GM18526 (cell line): ENCODE data around the gene CCNC.

ENCODE experiments used
- POLR2A ChIP-seq: IDR thresholded peaks from 3 replicates; pipeline ENCODE4 v1.6.1; 2011; ENCODE audit not compliant: insufficient read length; ENCODE audit errors: extremely low read depth

CCNC gene

DNA sequence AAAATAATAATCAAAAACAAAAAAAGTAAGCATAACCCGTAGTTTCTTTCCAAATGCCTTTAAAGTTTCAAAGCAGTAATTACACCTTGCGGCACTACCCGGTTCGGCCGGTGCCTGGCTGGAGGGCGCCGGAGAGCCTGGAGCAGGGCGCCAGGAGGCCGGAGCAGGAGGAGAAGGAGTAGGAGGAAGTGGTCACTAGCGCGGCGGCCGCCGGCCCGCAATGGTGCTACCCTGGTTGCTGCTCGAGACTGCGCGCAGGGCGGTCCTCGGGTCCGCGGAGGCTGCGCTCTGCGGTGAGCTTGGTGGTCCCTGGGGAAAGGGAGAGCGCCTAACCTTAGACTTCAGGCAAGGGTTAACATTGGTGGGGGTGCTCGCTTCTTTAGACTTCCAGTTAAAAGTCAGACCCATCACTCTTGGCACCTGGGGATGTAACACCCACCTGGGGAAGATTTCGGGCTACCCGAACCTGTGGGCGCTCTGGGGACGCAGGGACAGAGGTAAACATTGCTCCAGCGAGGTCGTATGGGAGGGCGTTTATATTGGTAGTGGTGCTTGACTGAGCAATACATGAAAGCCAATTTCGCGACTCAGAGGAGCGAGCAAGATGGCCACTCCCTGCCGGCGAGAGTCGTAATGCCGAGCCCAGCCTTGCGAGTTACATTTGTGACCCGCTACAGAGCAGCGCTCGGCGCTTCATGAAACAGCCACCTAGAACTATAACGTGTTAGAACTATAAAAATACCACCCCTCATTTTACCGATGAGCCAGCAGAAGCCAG, 47.4 kb downstream of the CCNC start:
- TF ChIP-seq POLR2A = peak; percentile 96

DNA sequence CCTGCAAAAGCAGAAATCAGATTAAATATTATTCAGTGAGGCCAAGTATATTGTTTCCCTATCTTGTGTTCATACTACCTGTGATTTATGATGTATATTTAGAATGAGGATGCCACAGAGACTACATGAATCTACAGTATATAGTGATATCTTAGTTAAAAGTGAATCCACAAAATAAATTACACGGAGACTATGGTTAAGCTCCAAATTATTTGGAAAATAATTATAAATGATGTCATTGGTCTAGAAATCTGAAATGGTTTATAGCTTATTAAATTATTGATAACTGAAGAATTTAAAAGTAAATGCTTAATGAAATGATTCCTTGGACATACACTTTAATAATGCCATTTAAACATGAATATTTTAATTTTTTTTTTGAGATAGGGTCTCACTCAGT, 49.0 kb downstream of the CCNC start:
- no peak for TF ChIP-seq POLR2A

DNA sequence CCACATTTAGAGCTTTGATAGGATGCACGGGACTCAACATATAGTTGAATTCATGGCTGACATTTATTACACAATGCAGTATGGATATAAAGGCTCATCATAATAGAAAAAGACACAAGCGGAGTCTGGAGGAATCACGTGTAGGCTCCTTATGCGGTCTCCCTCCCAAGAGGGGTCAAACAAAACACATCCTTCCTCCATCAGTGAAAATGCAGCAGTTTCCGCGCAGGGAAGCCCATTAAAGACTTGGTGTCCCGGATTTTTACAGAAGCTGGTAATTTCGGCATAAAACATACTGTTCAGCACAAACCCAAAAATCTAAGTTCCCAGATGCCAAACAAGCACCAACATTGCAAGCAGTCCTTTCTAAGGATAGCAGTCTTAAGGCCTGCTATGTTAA, 54.4 kb downstream of the CCNC start:
- no peak for TF ChIP-seq POLR2A

DNA sequence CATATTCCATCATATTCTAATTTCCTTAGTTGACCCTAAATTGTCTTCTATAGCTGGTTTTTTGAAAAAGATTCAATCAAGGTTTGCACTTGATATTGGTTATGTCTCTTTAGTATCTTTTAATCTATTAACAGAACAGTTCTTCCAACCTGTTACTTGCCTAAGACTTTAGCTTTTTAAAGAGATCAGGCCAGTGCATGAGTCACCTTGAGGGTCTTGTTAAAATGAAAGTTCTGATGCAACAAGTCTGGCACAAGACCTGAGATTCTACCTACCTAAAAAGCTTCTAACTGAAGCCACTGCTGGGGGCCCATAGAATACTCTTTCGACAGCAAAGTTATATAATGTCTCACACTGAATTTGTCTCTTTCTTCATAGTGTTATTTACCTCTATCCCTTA, 56.4 kb downstream of the CCNC start:
- TF ChIP-seq POLR2A = no peak

DNA sequence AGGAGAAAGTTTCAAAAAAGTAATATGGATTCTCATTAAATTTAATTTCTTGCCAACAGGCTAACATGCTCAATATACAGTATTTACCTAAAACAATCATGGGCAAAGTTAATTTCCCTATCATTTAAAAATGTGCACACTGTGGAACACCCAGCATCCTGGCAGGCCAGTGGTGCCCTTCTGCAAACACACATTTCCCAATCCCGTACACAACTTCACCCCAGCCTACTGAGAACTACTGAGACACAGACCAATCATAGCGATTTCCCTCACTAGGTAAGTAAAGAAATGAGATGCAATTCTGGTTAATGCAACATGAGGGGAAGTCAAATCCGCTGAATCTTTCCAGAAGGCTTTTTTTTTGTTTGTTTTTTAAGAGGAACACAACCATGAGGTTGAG, 60.8 kb downstream of the CCNC start:
- no peak for TF ChIP-seq POLR2A

DNA sequence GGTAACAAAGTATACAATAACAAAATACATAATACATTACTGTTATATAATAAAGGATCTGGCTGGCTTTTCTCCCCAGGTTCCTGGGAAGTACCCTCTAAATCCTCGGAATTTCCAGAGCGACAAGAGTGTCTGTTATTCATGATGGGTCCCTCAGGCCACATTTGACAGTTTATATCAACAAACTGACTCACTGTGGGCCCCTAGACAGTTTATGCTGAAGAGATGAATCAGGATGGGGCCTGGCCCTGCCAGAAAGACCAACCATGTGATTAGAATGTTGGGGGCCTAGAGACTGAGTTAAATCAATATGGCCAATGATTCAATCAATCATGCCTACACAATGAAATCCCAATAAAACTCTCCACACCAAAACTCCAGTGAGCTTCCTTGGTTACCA, 66.7 kb downstream of the CCNC start:
- TF ChIP-seq POLR2A = no peak

DNA sequence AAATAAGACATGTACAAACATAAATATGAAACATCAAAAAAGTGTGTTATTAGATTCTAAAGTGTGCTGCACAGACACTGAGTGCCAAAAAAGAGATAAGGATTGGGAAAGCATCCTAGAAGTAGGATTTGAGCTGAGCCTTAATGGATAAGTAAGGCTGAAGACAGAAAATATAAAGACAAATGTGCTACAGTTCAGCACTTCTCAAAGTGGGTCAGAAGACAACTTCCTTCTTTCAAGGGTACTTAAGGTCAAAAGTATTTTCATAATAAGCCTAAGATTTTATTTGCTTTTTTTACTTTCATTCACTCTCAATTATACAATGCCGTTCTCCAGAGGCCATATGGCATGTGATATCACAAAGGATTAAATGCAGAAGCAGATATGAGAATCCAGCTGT, 70.0 kb downstream of the CCNC start:
- no peak for TF ChIP-seq POLR2A

DNA sequence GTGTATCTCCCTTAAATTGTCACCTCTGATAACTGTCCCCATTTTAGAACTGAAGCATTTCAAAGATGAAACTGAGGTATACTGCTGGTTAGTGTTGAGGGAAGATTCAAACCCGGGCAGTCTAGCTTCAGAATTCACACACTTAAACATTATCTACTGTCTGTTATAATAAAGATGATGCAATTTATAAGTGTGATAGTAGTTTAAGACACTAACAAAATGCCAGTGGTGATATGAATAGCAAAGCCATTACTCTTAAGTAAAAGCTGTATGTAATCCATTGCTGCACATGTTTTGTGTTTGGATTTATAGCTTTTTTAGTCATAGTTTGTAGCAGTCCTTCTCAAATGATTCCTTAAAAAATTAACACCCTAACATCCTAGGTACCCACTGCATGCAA, 73.0 kb downstream of the CCNC start:
- TF ChIP-seq POLR2A = no peak
